GM12891 (cell line): ENCODE measurements around the gene KCNAB2.

Experiments
- PAX5 ChIP-seq: IDR thresholded peaks from 2 replicates; pipeline ENCODE4 v1.6.1; 2011; ENCODE audit warnings: low read length, moderate library complexity, mild to moderate bottlenecking; ENCODE audit not compliant: insufficient read depth, severe bottlenecking
- POLR2A ChIP-seq: IDR thresholded peaks from 2 replicates; pipeline ENCODE4 v1.6.1; 2011; ENCODE audit warnings: low read depth, low read length, control low read depth
- POLR2AphosphoS5 ChIP-seq: IDR thresholded peaks from 2 replicates; pipeline ENCODE4 v1.6.1; 2011; ENCODE audit warnings: low read depth, low read length, control low read depth
- SPI1 ChIP-seq: IDR thresholded peaks from 2 replicates; pipeline ENCODE4 v1.6.1; 2011; ENCODE audit warnings: low read depth, low read length, control low read depth
- TAF1 ChIP-seq: IDR thresholded peaks from 2 replicates; pipeline ENCODE4 v1.6.1; 2011; ENCODE audit warnings: low read depth, low read length, control low read depth

GRCh38 chr1:6134741-6135510 lies 89.2 kb downstream of the KCNAB2 start:
- TF ChIP-seq POLR2A (no peak), POLR2AphosphoS5 (no peak), PAX5 (no peak), TAF1 (no peak), SPI1 (no peak)
